GM12874 (cell line): ENCODE measurements around the gene GPBP1L1.

Source experiments
- CTCF ChIP-seq: IDR thresholded peaks from 2 replicates; pipeline ENCODE4 v1.5.1; 2011; ENCODE audit warnings: low read depth, mild to moderate bottlenecking, control low read depth, low read length, moderate library complexity; ENCODE audit not compliant: insufficient read depth

The GPBP1L1 gene

GRCh38 chr1:45716700-45717099, 30.4 kb upstream of the GPBP1L1 start:
- TF ChIP-seq CTCF: no peak

GRCh38 chr1:45713711-45714110, 27.4 kb upstream of the GPBP1L1 start:
- no peak for TF ChIP-seq CTCF

- no peak for TF ChIP-seq CTCF
Observed at GRCh38 chr1:45704637-45705036, 18.3 kb upstream of the GPBP1L1 start.

GRCh38 chr1:45694823-45695222, 8.5 kb upstream of the GPBP1L1 start:
- TF ChIP-seq CTCF: no peak

GRCh38 chr1:45687754-45688740, 1.7 kb upstream of the GPBP1L1 start, which contains the start of gene TMEM69:
Gene TMEM69, plus strand, starts transcription at chr1:45688181. Its CDS starts 2,888 bp downstream, at chr1:45691069.
- no peak for TF ChIP-seq CTCF

- no peak for TF ChIP-seq CTCF
Observed at GRCh38 chr1:45687014-45687753, 851 bp upstream of the GPBP1L1 start.

GRCh38 chr1:45686015-45686287, 382 bp downstream of the GPBP1L1 start:
- TF ChIP-seq CTCF: peak; percentile 26
